H1 (cell line): Measurements from ENCODE around the gene MACC1. TPM values are rescaled to one million over a fixed set of nuclear protein-coding genes. Genes with fewer than 3 reads are reported as not detected.

Source experiments
- CTCF ChIA-PET: fragments of 300-600 bp; sonication (Branson Sonifier 250); formaldehyde crosslinking; loops from one replicate; lab custom pipeline; 2021; ENCODE audit not compliant: partially characterized antibody; lab: Charles Lee
- POLR2A ChIA-PET: fragments of 300-600 bp; sonication (Branson Sonifier 250); formaldehyde crosslinking; loops from one replicate; lab custom pipeline; 2021; ENCODE audit warnings: inconsistent platforms; ENCODE audit not compliant: partially characterized antibody; lab: Charles Lee
- DNase-seq, 2 experiments: peaks; one replicate each; pipeline versions ENCODE4 v3.0.0 to v3.0.0-alpha.2; 2010 to 2022; ENCODE audit warnings: low spot score in 2 of 2, low read depth in 1 of 2, mixed read lengths in 1 of 2
- FAIRE-seq: peaks from 2 replicates; lab custom pipeline; 2011; peaks lifted over from hg19 to GRCh38; lab: Jason Lieb, UNC
- H2AFZ ChIP-seq: 2 replicates; pipeline ENCODE4 v1.8.1; 2012; ENCODE audit warnings: low read length, inconsistent platforms
- H2AK5ac ChIP-seq: 2 replicates; pipeline ENCODE4 v1.6.1; 2013; ENCODE audit warnings: low read depth, low read length
- H2BK120ac ChIP-seq: replicated peaks from 2 replicates; pipeline ENCODE3; 2013; ENCODE audit warnings: low read depth, low read length, inconsistent platforms
- H2BK12ac ChIP-seq: 2 replicates; pipeline ENCODE4 v1.6.1; 2013; ENCODE audit warnings: low read depth, low read length
- H2BK15ac ChIP-seq: 2 replicates; pipeline ENCODE4 v1.6.1; 2013; ENCODE audit warnings: low read length
- H2BK20ac ChIP-seq: 2 replicates; pipeline ENCODE4 v1.6.1; 2013; ENCODE audit warnings: low read length
- H2BK5ac ChIP-seq: 2 replicates; pipeline ENCODE4 v1.6.1; 2013; ENCODE audit warnings: low read depth, low read length
- H3K14ac ChIP-seq: 2 replicates; pipeline ENCODE4 v1.6.1; 2013; ENCODE audit warnings: inconsistent platforms; ENCODE audit not compliant: insufficient read length
- H3K18ac ChIP-seq: 2 replicates; pipeline ENCODE4 v1.6.1; 2013; ENCODE audit warnings: low read length; ENCODE audit errors: extremely low read depth
- H3K23ac ChIP-seq: 2 replicates; pipeline ENCODE4 v1.6.1; 2013; ENCODE audit warnings: inconsistent platforms; ENCODE audit not compliant: insufficient read length
- H3K23me2 ChIP-seq: 2 replicates; pipeline ENCODE4 v1.6.1; 2013; ENCODE audit warnings: low read depth, low read length
- H3K27ac ChIP-seq: 2 replicates; pipeline ENCODE4 v1.6.1; 2011; ENCODE audit warnings: low read depth, low read length, inconsistent platforms
- H3K27me3 ChIP-seq, 4 experiments: replicated peaks in 1 of 4; 1 replicate in 1 of 4; 2 replicates in 3 of 4; pipeline versions ENCODE4 v1.6.1 to v1.8.1; 2011 to 2013; ENCODE audit warnings: low read length in 3 of 4, mild to moderate bottlenecking in 3 of 4, inconsistent platforms in 2 of 4, mixed read lengths in 2 of 4, moderate library complexity in 1 of 4; ENCODE audit not compliant: control insufficient read depth in 3 of 4, insufficient read depth in 3 of 4; ENCODE audit errors: extremely low read depth in 1 of 4
- H3K36me3 ChIP-seq, 4 experiments: 2 replicates each; pipeline versions ENCODE4 v1.6.1 to v1.8.1; 2011 to 2013; ENCODE audit warnings: mild to moderate bottlenecking in 4 of 4, low read length in 3 of 4, moderate library complexity in 2 of 4, control low read depth in 1 of 4, inconsistent platforms in 1 of 4; ENCODE audit not compliant: insufficient read depth in 4 of 4, control insufficient read depth in 2 of 4
- H3K4ac ChIP-seq: replicated peaks from 2 replicates; pipeline ENCODE3; 2013; ENCODE audit warnings: low read length, low read depth, mixed read lengths, inconsistent platforms; ENCODE audit not compliant: insufficient read length
- H3K4me1 ChIP-seq, 4 experiments: replicated peaks in 1 of 4; 1 replicate in 1 of 4; 2 replicates in 3 of 4; pipeline versions ENCODE4 v1.6.1 to v1.8.1; 2011 to 2013; ENCODE audit warnings: low read length in 3 of 4, inconsistent platforms in 2 of 4, mixed read lengths in 1 of 4; ENCODE audit not compliant: insufficient read depth in 4 of 4, control insufficient read depth in 3 of 4
- H3K4me2 ChIP-seq, 2 experiments: 2 replicates each; pipeline versions ENCODE4 v1.6.1 to v1.8.1; 2011 to 2013; ENCODE audit warnings: low read depth in 2 of 2, low read length in 2 of 2, control low read depth in 1 of 2, inconsistent platforms in 1 of 2, mild to moderate bottlenecking in 1 of 2; ENCODE audit not compliant: insufficient read depth in 1 of 2
- H3K4me3 ChIP-seq, 4 experiments: fragments of 200-600, 300-600 bp in 1 of 4; sonication (generic), shearing (Covaris generic), sonication (Bioruptor Twin) in 1 of 4; 2 replicates each; pipeline versions ENCODE4 v1.5.1 to v1.8.1; 2011 to 2016; ENCODE audit warnings: low read length in 4 of 4, low read depth in 3 of 4, control low read depth in 2 of 4, inconsistent platforms in 2 of 4, mild to moderate bottlenecking in 2 of 4, mixed read lengths in 1 of 4, moderate library complexity in 1 of 4; ENCODE audit not compliant: insufficient read depth in 2 of 4; ENCODE audit errors: extremely low read depth in 1 of 4
- H3K56ac ChIP-seq: replicated peaks from 2 replicates; pipeline ENCODE3; 2013; ENCODE audit warnings: low read depth, mild to moderate bottlenecking, mixed read lengths, low read length, inconsistent platforms; ENCODE audit not compliant: insufficient read length
- H3K79me1 ChIP-seq: 2 replicates; pipeline ENCODE4 v1.6.1; 2013; ENCODE audit warnings: low read depth, low read length, control low read depth
- H3K79me2 ChIP-seq, 2 experiments: 2 replicates each; pipeline versions ENCODE4 v1.6.1 to v1.8.1; 2012 to 2013; ENCODE audit warnings: low read length in 2 of 2, mild to moderate bottlenecking in 2 of 2, inconsistent platforms in 1 of 2; ENCODE audit not compliant: insufficient read depth in 2 of 2, control insufficient read depth in 1 of 2
- H3K9ac ChIP-seq, 4 experiments: replicated peaks in 1 of 4; 1 replicate in 1 of 4; 2 replicates in 3 of 4; pipeline versions ENCODE4 v1.6.1 to v1.8.1; 2011 to 2013; ENCODE audit warnings: low read depth in 3 of 4, low read length in 3 of 4, control low read depth in 2 of 4, mild to moderate bottlenecking in 2 of 4, moderate library complexity in 2 of 4, inconsistent platforms in 1 of 4; ENCODE audit errors: extremely low read depth in 1 of 4
- H3K9me3 ChIP-seq, 2 experiments: 2 replicates each; pipeline versions ENCODE4 v1.6.1 to v1.8.1; 2012 to 2013; ENCODE audit warnings: mild to moderate bottlenecking in 2 of 2, moderate library complexity in 2 of 2, control low read depth in 1 of 2, inconsistent platforms in 1 of 2, low read depth in 1 of 2, low read length in 1 of 2, mixed read lengths in 1 of 2; ENCODE audit not compliant: insufficient read depth in 2 of 2
- H4K20me1 ChIP-seq, 2 experiments: replicated peaks in 1 of 2; 2 replicates each; pipeline versions ENCODE3 to v1.8.1; 2011 to 2013; ENCODE audit warnings: inconsistent platforms in 2 of 2, low read length in 2 of 2, mild to moderate bottlenecking in 1 of 2; ENCODE audit not compliant: insufficient read depth in 2 of 2, control insufficient read depth in 1 of 2
- H4K5ac ChIP-seq: 2 replicates; pipeline ENCODE4 v1.6.1; 2013; ENCODE audit warnings: low read length, low read depth, mixed read lengths, inconsistent platforms; ENCODE audit not compliant: insufficient read length
- H4K8ac ChIP-seq: 2 replicates; pipeline ENCODE4 v1.8.0; 2013; ENCODE audit warnings: mild to moderate bottlenecking, moderate library complexity, low read length, inconsistent platforms; ENCODE audit not compliant: insufficient read depth; ENCODE audit errors: extremely low read depth
- H4K91ac ChIP-seq: replicated peaks from 2 replicates; pipeline ENCODE3; 2013; ENCODE audit warnings: low read length, mixed read lengths, inconsistent platforms; ENCODE audit not compliant: insufficient read length
- CHD2 ChIP-seq: IDR thresholded peaks from 2 replicates; pipeline ENCODE4 v1.6.1; 2012; ENCODE audit warnings: low read length, improper control_type of control experiment
- EGR1 ChIP-seq: IDR thresholded peaks from 2 replicates; pipeline ENCODE4 v1.6.1; 2011; ENCODE audit warnings: low read depth, low read length, borderline replicate concordance
- EP300 ChIP-seq, 2 experiments: IDR thresholded peaks; 1 replicate in 1 of 2; 2 replicates in 1 of 2; pipeline ENCODE4 v1.6.1; 2011 to 2012; ENCODE audit warnings: low read depth in 2 of 2, low read length in 2 of 2, mild to moderate bottlenecking in 2 of 2, borderline replicate concordance in 1 of 2, inconsistent platforms in 1 of 2, moderate library complexity in 1 of 2
- FOSL1 ChIP-seq: IDR thresholded peaks from 2 replicates; pipeline ENCODE4 v1.6.1; 2011; ENCODE audit warnings: mild to moderate bottlenecking, low read depth, low read length, moderate library complexity; ENCODE audit not compliant: insufficient read depth
- GTF2F1 ChIP-seq: IDR thresholded peaks from 2 replicates; pipeline ENCODE4 v1.6.1; 2012; ENCODE audit warnings: low read depth, low read length, improper control_type of control experiment, borderline replicate concordance
- HDAC2 ChIP-seq, 2 experiments: fragments of 300-600 bp in 1 of 2; sonication (generic) in 1 of 2; IDR thresholded peaks; 2 replicates each; pipeline ENCODE4 v1.6.1; 2011 to 2012; ENCODE audit warnings: low read depth in 2 of 2, low read length in 2 of 2, mild to moderate bottlenecking in 2 of 2, moderate library complexity in 2 of 2, borderline replicate concordance in 1 of 2, inconsistent platforms in 1 of 2
- POLR2AphosphoS5 ChIP-seq: IDR thresholded peaks from 2 replicates; pipeline ENCODE4 v1.6.1; 2011; ENCODE audit warnings: low read depth, low read length
- RAD21 ChIP-seq, 2 experiments: IDR thresholded peaks in 1 of 2; conservative IDR thresholded peaks in 1 of 2; 2 replicates each; pipeline ENCODE4 v1.6.1; 2011; ENCODE audit warnings: low read depth in 2 of 2, low read length in 2 of 2, improper control_type of control experiment in 1 of 2, inconsistent platforms in 1 of 2, mild to moderate bottlenecking in 1 of 2, moderate library complexity in 1 of 2
- SIRT6 ChIP-seq: IDR thresholded peaks from one replicate; pipeline ENCODE4 v1.7.1; 2012; ENCODE audit warnings: low read length, inconsistent platforms
- SP1 ChIP-seq: IDR thresholded peaks from 2 replicates; pipeline ENCODE4 v1.6.1; 2011; ENCODE audit warnings: low read depth, low read length
- TAF7 ChIP-seq: optimal IDR thresholded peaks from 2 replicates; pipeline ENCODE3; 2011; ENCODE audit warnings: low read depth, mild to moderate bottlenecking, inconsistent platforms, low read length, moderate library complexity, borderline replicate concordance
- USF2 ChIP-seq: IDR thresholded peaks from 2 replicates; pipeline ENCODE4 v1.6.1; 2011; ENCODE audit warnings: low read length, improper control_type of control experiment
- WGBS, 2 experiments: shearing (Covaris generic) in 1 of 2; methylation state at CpG; one replicate each; pipeline versions ENCODE4 v1.1.6 to v1.1.7; 2013 to 2015; ENCODE audit warnings: low lambda C conversion rate in 2 of 2, mixed read lengths in 2 of 2, inconsistent platforms in 1 of 2, low coverage in 1 of 2, missing lambda C conversion rate in 1 of 2; ENCODE audit not compliant: insufficient replicate concordance in 2 of 2, insufficient coverage in 1 of 2, insufficient read length in 1 of 2; ENCODE audit errors: extremely low coverage in 1 of 2, missing lambda C conversion rate in 1 of 2; 5-methylcytosine and 5-hydroxymethylcytosine counted together
- polyA plus RNA-seq, 7 experiments: library from polyadenylated mRNA; depleted of rRNA in 3 of 7; stranded (reverse) in 5 of 7; unstranded in 2 of 7; fragments of >200 nt in 5 of 7; fragments of 200-250 nt in 2 of 7; gene quantifications; 1 replicate in 5 of 7; 2 replicates in 1 of 7; 4 replicates in 1 of 7; pipeline versions ENCODE4 v1.2.1 to v1.2.3, GENCODE V29; 2011 to 2013; ENCODE audit warnings: missing spikeins in 2 of 7, mixed read lengths in 2 of 7
- total RNA-seq: library from RNA; stranded (reverse); fragmentation: NEBNext Ultra II Directional; extraction: Animal tissue kit (Norgen Biotek cat#: 25700); gene quantifications from 2 replicates; pipeline ENCODE4 v1.2.1, GENCODE V29; 2021

The MACC1 gene
- total and polyA plus RNA-seq, 2 of the 8 experiments (the other 6 are each of a cell fraction or from before 2014, with no cell fraction given) = 2.0 to 17.2 TPM

DNA sequence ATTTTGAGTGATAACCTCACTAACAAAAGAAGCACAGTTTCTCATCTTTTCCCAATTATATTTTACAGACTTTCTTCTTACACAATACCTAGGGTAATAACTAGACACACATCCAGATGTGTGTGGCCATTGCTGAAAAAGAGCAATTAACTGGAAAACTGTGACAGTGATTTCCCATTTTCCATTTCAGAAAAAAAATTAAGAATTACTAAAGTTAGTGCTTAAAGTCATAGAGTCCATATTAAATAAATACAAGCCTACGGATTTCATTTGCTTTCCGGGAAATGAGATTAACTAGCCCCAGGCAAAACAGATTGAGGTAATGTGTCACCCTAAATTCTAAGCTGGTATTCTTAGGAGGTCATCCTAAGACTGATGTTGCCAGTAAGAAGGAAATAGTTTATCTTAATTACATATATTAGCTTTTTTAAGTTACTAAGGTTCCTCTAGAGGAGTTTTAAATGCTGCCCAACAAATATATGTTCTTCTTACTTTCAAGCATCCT, 10.2 kb upstream of the MACC1 start:
- Histone ChIP-seq H2BK15ac (no peak overlapping the region), H3K9me3 (no peaks in the 10 kb centered on the region), H4K8ac (no peak overlapping the region), H3K36me3 (no peaks in the 10 kb centered on the region), H2BK12ac (no peak overlapping the region), H3K56ac (no peak overlapping the region), H3K23ac (no peak overlapping the region), H2BK120ac (no peak overlapping the region), H2AFZ (no peak overlapping the region), H3K4me3 (no peak overlapping the region), H3K18ac (no peak overlapping the region), H3K79me1 (no peaks in the 10 kb centered on the region), H3K4me1 (no peaks in the 10 kb centered on the region), H3K9ac (no peak overlapping the region), H2BK20ac (no peak overlapping the region), H2AK5ac (no peak overlapping the region), H3K79me2 (no peaks in the 10 kb centered on the region), H3K27me3 (no peaks in the 10 kb centered on the region), H4K91ac (no peak overlapping the region), H3K4me2 (no peak overlapping the region), H3K14ac (no peak overlapping the region), H3K4ac (no peak overlapping the region), H4K20me1 (no peaks in the 10 kb centered on the region), H3K23me2 (no peaks in the 10 kb centered on the region), H2BK5ac (no peak overlapping the region), H3K27ac (no peak overlapping the region), H4K5ac (no peak overlapping the region)
- FAIRE-seq (no peak), DNase-seq (no peak)
- WGBS, 2 experiments = 97% methylated on average over 2 of the region's 2 CpGs; no CpG with 5 or more reads in 1 of the 2 experiments
- ChIA-PET CTCF (interaction anchor here (1.1 to 2.0 kb wide), 3 partner anchors 8 to 13 kb away, joined by 4 read pairs; no protein-coding TSS in a partner anchor), POLR2A (no interaction called here)
- TF ChIP-seq USF2 (no peak), FOSL1 (no peak), RAD21 (IDR thresholded peaks at IDR 0.05 in 1 of 2, conservative IDR thresholded peaks at IDR 0.05 in 1 of 2; ENCODE audit: low read depth in 2 of 2, low read length in 2 of 2) (no peak), TAF7 (no peak), CHD2 (no peak), POLR2AphosphoS5 (no peak), GTF2F1 (no peak), HDAC2 (IDR thresholded peaks at IDR 0.05; ENCODE audit: borderline replicate concordance in 1 of 2, low read depth in 2 of 2, low read length in 2 of 2) (no peak), SIRT6 (no peak), EGR1 (no peak), SP1 (no peak), EP300 (IDR thresholded peaks at IDR 0.05; ENCODE audit: borderline replicate concordance in 1 of 2, low read depth in 2 of 2, low read length in 2 of 2) (no peak)
